Sigmoid colon (tissue), 4 donors: Measurements from ENCODE around the gene POU6F2.

ENCODE experiments used
- EP300 ChIP-seq, 4 donors: sonication (generic); formaldehyde crosslinking; IDR thresholded peaks; one replicate each; pipeline ENCODE4 v1.6.1; 2017; ENCODE audit warnings: antibody characterized with exemption in 4 of 4
- TF ChIP-seq, protein P1 (sequence below), 4 experiments: fragments of 450-650 bp in 3 of 4; fragments of 200-600 bp in 1 of 4; IDR thresholded peaks; one replicate each; pipeline ENCODE4 v1.5.1; 2016 to 2019; ENCODE audit warnings: antibody characterized with exemption in 4 of 4, mild to moderate bottlenecking in 3 of 4, moderate library complexity in 2 of 4

DNA sequence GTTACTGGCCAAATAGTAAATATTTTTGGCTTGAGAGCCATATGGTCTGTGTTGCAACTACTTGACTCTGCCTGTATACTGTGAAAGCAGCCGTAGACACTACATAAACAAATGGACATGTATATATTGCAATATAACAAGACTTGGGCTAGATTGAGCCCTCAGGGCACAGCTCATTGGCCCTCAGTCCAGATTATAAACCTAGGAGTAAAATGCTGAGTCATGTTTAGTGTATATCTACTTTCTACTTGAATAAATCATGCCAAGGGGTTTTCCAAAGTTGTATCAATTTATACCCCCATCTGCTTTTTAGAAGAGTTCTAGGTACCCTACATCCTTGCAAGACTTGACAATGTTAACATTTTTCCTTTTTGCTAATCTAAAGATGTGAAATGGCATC, 27.4 kb upstream of the POU6F2 start:
- TF ChIP-seq, protein P1, sequence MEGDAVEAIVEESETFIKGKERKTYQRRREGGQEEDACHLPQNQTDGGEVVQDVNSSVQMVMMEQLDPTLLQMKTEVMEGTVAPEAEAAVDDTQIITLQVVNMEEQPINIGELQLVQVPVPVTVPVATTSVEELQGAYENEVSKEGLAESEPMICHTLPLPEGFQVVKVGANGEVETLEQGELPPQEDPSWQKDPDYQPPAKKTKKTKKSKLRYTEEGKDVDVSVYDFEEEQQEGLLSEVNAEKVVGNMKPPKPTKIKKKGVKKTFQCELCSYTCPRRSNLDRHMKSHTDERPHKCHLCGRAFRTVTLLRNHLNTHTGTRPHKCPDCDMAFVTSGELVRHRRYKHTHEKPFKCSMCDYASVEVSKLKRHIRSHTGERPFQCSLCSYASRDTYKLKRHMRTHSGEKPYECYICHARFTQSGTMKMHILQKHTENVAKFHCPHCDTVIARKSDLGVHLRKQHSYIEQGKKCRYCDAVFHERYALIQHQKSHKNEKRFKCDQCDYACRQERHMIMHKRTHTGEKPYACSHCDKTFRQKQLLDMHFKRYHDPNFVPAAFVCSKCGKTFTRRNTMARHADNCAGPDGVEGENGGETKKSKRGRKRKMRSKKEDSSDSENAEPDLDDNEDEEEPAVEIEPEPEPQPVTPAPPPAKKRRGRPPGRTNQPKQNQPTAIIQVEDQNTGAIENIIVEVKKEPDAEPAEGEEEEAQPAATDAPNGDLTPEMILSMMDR (IDR thresholded peaks at IDR 0.05), result no peak
- TF ChIP-seq EP300 (IDR thresholded peaks at IDR 0.05), result no peak
